ENCODE measurements around the gene NTSR1.

DNA sequence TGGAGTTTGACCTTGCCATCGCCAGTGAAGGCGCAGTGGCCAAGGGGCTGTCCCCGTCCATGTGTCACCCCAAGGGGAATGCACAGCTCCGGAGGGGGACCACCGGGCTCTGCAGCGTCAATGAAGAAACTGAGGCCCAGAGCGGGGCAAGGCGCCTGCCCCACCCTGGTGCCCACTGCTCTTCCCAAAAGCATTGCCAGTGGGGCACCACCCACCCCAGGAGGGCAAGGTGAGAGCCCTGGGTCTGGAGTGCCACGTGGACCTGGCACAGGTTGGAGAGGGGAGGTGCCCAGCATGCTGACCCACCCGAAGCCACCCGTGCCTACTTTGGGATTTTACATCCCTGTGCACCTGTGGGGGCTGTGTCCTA lies 8.3 kb downstream of the NTSR1 start:
- TF ChIP-seq, protein P1, sequence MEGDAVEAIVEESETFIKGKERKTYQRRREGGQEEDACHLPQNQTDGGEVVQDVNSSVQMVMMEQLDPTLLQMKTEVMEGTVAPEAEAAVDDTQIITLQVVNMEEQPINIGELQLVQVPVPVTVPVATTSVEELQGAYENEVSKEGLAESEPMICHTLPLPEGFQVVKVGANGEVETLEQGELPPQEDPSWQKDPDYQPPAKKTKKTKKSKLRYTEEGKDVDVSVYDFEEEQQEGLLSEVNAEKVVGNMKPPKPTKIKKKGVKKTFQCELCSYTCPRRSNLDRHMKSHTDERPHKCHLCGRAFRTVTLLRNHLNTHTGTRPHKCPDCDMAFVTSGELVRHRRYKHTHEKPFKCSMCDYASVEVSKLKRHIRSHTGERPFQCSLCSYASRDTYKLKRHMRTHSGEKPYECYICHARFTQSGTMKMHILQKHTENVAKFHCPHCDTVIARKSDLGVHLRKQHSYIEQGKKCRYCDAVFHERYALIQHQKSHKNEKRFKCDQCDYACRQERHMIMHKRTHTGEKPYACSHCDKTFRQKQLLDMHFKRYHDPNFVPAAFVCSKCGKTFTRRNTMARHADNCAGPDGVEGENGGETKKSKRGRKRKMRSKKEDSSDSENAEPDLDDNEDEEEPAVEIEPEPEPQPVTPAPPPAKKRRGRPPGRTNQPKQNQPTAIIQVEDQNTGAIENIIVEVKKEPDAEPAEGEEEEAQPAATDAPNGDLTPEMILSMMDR (IDR thresholded peaks at IDR 0.05) = no peak
- TF ChIP-seq POLR2A (IDR thresholded peaks at IDR 0.05) = no peak
